Upper lobe of left lung (tissue), 4 donors: ENCODE data around the gene BCL2A1.

Experiments used
- CTCF ChIP-seq, 6 experiments: fragments of 450-650 bp in 4 of 6; fragments of 200-600 bp in 2 of 6; sonication (generic) in 2 of 6; IDR thresholded peaks; one replicate each; pipeline ENCODE4 v1.5.1; 2016 to 2019; ENCODE audit warnings: antibody characterized with exemption in 6 of 6
- POLR2A ChIP-seq, 4 donors: fragments of 450-650 bp; IDR thresholded peaks; one replicate each; pipeline ENCODE4 v1.5.1; 2016 to 2017; ENCODE audit warnings: antibody characterized with exemption in 4 of 4, mild to moderate bottlenecking in 2 of 4

- TF ChIP-seq CTCF (IDR thresholded peaks at IDR 0.05) (no peak), POLR2A (IDR thresholded peaks at IDR 0.05) (peak in 1 of 4 donors; percentile 10)
Observed at GRCh38 chr15:79973456-79974195, 2.6 kb upstream of the BCL2A1 start.
